Left cardiac atrium (tissue), 4 donors: ENCODE measurements around the gene GREB1. TPM values are rescaled to one million over a fixed set of nuclear protein-coding genes. Genes with fewer than 3 reads are reported as not detected.

Source experiments
- ATAC-seq, 2 donors: fragments of 200-7000 bp; cut with Tn5 transposase; one replicate each; pipeline ENCODE4 v1.9.1; 2020; ENCODE audit warnings: mild to moderate bottlenecking in 2 of 2, moderate library complexity in 2 of 2
- DNase-seq: peaks from one replicate; pipeline ENCODE4 v3.0.0-alpha.2; 2020
- intact Hi-C, 2 donors: fragments of 100-400 bp; cut with DNase I; formaldehyde crosslinking; loops; one replicate each; pipeline versions ENCODE4 v1.14.1 to v1.15.1; 2022 to 2023
- microRNA-seq, 2 donors: library from miRNA; unstranded; fragments of <30 nt; microRNA quantifications; one replicate each; pipeline ENCODE4 v1.2.0, GENCODE V29; 2020
- total RNA-seq, 2 donors: library from RNA; stranded (reverse); fragmentation: NEBNext Ultra II Directional; extraction: Animal tissue kit (Norgen Biotek cat#: 25700); gene quantifications; one replicate each; pipeline ENCODE4 v1.2.1, GENCODE V29; 2021
- donor health status: DM: no; HTN: yes; CAD: no.
- donor health status: DM: no; HTN: yes; CAD: no; lungs with severe emphysema.
- donor health status: DM: yes; HTN: yes; CAD: no.
- donor health status: Dilated cardiomyopathy.

The GREB1 gene
- total RNA-seq, 2 donors from 2014 or later, result 7.2 to 9.6 TPM

- intact Hi-C loops, result no loop called here
- DNase-seq (no peak), ATAC-seq (peak in 1 of 2 donors; percentile 27)
These were observed 148.1 kb downstream of the GREB1 start for GRCh38 chr2:11681722-11682589.

GRCh38 chr2:11682590-11682915, 148.7 kb downstream of the GREB1 start:
- intact Hi-C loops, result no loop called here
- DNase-seq (no peak), ATAC-seq (no peak)

DNA sequence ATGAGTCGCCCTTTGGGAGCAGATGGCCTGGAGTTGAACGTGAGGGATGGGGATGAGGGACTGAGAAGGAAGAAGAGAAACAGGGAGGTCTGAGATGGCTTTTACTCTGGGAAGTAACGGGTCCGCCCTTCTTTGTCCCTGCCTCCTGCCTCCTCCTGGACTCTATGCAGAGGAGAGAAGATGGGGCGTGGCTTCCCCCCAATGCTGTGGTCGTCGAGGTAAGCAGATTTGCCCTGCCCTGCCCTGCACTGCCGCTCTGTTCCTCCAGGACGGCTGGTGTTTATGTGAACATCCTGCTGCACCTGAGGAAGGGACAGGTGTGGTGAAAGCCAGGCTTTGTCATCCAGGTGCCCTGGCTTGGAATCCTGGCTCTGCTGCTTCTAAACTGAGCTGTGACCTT, 149.6 kb downstream of the GREB1 start:
- no peak for DNase-seq
- intact Hi-C loops, result no loop called here

GRCh38 chr2:11683966-11684365, 150.1 kb downstream of the GREB1 start:
- no peak for DNase-seq
- intact Hi-C loops, result no loop called here
- ATAC-seq, result no peak

More for the DNA sequence above, 149.6 kb downstream of the GREB1 start:
- no peak for ATAC-seq

DNA sequence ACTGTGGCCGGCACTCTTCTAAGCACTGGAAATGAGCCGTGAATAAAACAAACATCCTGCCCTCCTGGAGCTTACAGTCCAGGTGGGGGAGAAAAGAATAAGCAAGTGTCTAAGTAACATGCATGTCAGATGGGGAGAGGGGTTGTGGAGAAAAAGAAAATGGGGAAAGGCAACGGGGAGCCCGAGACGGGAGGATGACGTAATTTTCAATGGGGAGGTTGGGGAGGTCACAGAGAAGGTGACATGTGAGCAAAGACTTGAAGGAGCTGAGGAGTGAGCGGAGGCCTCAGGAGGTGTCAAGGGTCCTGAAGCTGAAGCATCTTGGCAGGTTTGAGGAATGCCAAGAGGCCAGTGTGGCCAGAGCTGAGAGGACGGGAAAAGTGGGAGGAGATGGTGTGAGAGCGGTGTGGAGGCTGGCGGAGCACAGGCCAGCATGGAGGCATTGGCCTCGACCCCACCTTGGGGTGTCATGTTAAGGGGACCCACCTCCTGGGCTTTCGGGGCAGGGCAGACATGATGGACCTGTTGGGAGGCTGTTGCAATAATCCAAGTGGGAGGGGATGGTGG, 151.1 kb downstream of the GREB1 start:
- intact Hi-C loops, result no loop called here
- ATAC-seq (no peak), DNase-seq (no peak)

- intact Hi-C loops, result no loop called here
- no peak for ATAC-seq
These were observed 152.1 kb downstream of the GREB1 start for GRCh38 chr2:11685906-11686470.

DNA sequence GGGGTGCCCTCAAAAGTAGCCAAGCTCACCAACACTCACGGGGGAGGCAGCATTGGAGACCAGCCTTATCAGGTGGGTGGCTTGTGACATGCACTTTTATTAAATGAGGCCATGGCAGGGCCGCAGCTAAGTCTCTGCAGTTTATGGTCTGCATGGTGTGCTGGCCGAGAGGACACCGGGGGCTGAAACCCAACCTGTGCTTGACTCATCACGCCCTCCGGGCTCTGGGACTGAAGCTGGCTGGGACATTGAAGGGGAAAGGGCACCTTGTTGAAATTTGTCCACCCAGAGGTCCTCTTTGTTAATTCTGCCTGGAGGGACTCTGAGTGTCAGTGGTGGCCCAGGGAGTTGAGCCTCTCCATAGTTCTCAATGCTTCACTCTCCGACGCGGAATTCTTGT, 153.9 kb downstream of the GREB1 start:
- no peak for DNase-seq
- ATAC-seq, result peak; percentile 6 to 20
- intact Hi-C loops, result no loop called here

More at GRCh38 chr2:11685906-11686470, 152.1 kb downstream of the GREB1 start:
- DNase-seq, result no peak

DNA sequence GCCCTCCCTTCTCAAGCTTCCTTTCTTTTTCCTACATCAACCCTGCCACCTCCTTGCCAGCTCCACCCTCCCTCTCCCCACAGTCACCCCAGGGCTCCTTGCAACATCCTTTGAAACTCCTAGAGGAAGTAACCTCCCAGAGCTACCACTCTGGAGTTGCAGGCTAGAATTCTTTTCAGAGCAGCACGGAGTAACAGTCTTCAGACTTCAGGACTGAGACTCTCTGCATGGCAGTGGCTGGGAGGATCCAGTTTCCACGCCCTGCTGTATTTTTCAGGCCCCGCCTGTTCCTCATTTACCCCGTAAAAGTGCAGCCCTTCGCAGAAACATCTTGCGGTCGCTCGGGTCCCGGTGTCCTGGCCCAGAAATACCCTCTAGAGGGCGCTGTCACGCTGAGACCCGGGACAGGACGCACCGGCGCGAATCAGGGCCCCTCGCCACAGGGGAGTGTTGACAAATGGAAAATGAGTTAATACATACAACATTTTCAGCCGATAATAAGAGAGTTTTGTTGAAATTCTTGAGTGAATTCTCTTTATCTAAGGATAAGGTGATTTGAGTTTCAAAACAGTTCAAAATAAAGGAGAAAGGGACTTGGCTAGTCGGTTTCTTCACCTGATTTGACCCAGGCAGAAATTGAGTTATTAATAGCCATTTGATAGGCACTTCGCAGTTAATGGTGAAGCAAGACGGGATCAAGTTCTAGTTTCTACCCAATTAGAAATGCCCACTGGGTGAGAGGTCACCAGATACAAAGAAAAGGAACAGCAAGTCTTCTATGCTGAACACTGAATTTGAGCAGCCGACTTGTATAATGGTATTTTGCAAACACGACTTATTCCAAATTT, 154.6 kb downstream of the GREB1 start:
- peak; percentile 87 for DNase-seq
- ATAC-seq, result peak; percentile 78 to 93
- intact Hi-C loops, result no loop called here

GRCh38 chr2:11691076-11691660, 157.3 kb downstream of the GREB1 start:
- DNase-seq, result no peak
- intact Hi-C loops, result loop anchor here (5.0 to 10.0 kb wide), 3 partner anchors 54 to 91 kb away; partner anchors contain the start of gene LPIN1 (in 2 of the 2)
- ATAC-seq, result no peak

Small RNA genes within 50 kb of the gene (microRNA-seq; reads per million reads assigned to microRNA genes)
- 0 reads per million in 2 donors for gene MIR4429

Other genes starting within 250 kb of the GREB1 start
- gene ROCK2, start 189.4 kb upstream of the GREB1 start, total RNA-seq, result 10 to 100 TPM; 41.1 to 47.6 TPM
- 10 to 100 TPM; 11.7 to 19.5 TPM for gene E2F6, start 67.9 kb upstream of the GREB1 start, total RNA-seq
- gene NTSR2, start 136.2 kb downstream of the GREB1 start, total RNA-seq, result under 1 TPM in 1 of 2 donors, not detected in 1; 0.24 TPM
- 10 to 100 TPM; 38.7 to 69.1 TPM for gene LPIN1, start 212.6 kb downstream of the GREB1 start, total RNA-seq